ENCODE results near the gene DGKI.

The DGKI gene

GRCh38 chr7:137590071-137590755 is 256.6 kb downstream of the DGKI start:
- peak; percentile 8 for DNase-seq

GRCh38 chr7:137587326-137587725 is 259.4 kb downstream of the DGKI start:
- no peak for DNase-seq

DNA sequence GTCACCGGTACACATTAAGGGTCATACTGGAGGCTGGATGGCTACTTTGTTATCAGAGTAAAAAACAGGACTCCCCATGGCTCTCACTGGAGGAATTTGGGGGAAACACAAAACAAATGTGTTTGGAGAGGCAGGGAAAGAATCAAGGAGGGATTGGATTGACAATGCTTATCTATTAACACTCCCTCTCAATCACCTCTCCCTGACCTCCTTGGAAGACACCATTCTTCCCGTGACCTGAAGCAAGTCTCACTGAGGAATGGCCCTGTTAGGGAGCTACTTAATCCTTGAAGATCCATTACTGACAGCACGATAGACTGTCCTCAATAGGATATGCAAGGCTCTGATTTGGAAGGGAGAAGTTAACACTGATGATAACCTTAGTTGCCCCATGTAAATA is 261.2 kb downstream of the DGKI start:
- DNase-seq, result no peak

DNA sequence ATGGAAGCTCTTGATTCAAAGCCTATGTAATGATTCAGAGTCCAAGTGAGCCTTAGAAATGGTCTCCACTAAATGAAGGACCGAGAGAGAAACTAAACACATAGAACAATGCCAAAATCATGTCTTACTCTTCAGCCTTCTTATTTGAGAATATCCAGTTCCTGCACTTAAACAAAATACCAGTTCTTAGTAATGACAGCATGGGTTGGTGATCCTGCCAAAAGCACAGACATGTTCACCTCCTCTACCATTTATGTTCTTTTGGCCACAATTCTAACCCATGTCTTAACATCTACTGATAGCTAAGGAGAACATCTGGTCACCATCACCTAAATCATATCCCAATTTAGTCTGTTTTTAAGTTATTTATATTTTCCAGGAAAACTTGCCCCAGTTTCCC is 263.6 kb downstream of the DGKI start:
- DNase-seq, result no peak

GRCh38 chr7:137579913-137580640 is 266.7 kb downstream of the DGKI start:
- DNase-seq, result peak; percentile 93

DNA sequence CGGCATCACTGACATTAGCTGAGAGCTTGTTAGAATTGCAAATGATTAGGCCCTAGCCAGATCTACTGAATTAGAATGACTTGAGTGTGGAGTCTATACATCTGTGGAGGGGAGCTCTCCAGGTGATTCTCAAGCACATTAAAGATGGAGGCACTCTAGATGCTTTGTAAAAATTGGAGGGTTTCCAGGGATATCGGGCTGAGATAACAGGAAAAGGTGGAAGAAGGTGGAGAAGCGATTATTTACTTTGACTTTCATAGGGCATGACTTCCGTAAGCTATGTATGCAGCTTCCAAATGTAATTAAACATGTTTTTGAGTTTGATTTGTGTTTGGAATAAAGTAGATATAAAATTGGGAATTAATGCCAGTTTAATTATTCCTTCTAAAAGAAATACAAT is 268.2 kb downstream of the DGKI start:
- DNase-seq, result no peak

- DNase-seq, result peak; percentile 53
Measured at GRCh38 chr7:137577184-137577583, 269.6 kb downstream of the DGKI start.

GRCh38 chr7:137576481-137576880 is 270.3 kb downstream of the DGKI start:
- no peak for DNase-seq

GRCh38 chr7:137574812-137575211 is 272.0 kb downstream of the DGKI start:
- peak; percentile 26 for DNase-seq

DNA sequence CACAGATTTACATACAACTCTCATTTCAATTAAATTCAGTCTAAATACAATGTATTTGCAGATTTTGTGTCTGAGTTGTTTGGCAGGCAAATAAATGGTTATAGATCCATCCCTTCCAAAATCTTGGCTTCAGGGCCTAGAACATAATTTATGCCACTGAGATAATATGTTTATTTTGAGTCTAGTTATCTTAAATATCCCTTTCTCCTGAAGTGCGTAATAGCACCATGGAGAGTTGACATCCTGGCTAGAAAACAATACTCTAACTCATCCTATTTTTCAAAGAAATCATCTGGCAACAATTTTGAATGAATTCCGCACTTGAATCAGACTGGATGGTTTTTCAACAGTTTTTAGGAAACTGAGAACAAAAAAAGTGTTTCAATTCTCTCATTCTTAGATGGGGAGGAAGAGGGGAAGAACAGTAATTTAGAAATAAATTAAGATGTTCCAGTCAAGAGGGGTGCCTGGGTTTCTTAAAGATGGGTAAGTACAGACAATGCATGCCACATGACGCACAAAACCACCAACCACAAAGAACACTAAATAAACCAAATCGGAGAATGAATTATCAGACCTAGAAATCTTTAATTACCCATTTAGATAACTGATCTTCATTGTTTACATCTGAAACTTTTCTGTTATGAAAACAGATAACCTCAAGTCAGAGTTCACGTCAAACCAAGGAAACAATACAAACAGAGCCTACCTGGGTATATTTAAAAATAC is 274.6 kb downstream of the DGKI start:
- DNase-seq, result peak; percentile 18

- DNase-seq, result peak; percentile 11
Measured at GRCh38 chr7:137564677-137565076, 282.1 kb downstream of the DGKI start.

DNA sequence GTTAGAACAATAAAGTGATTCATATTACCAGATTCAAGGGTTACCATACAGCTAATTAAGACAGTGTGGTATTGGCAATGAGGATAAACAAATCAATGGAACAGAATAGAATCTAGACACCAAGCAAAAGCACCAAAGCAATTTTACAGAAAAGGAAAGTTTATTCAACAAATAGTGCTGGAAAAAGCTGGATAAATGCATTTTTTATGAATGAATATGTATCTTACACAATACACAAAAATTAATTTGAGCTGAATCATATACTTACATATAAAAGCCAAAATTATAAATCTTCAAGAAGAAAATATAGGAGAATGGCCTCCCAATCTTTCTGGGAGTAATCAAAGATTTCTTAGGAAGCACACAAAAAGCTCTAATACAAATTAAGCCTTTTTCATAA is 282.8 kb downstream of the DGKI start:
- peak; percentile 40 for DNase-seq

DNA sequence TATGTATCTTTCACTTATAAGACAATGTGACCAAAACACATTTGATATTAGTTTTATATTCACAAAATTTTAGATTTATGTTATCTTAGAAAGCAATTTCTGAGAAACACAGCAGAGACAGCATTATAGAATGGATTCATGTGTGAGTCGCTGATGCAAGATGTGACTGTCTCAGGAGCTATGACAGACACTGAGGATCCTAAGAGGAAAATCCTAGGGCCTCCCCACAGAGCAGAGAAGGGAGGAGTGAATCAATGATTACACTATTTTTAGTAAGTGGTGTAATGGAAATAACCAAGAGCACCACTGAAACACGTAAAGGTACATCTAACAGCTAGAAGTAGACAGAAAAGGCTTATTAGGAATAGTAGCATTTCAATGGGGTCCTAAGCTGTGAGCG is 299.3 kb downstream of the DGKI start:
- peak; percentile 70 for DNase-seq

DNA sequence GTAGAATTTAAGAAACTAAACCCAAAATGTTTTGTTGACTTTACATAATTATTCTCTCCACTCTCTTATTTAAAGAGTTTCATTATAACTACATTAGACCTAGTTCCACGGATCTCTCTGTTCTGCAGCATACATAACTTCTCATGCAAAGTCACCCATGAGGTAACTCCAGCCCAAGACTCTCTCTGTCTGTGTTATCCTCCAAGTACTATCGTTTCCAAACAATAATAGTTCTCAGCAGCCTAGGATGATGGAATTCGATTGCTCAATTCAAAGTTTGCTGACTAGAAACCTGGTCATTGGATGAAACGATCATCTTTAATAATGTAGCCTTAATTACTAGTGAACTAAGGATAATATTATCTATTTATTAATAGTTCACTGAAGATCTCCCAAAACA is 300.1 kb downstream of the DGKI start:
- peak; percentile 35 for DNase-seq

GRCh38 chr7:137546009-137546408 is 300.8 kb downstream of the DGKI start:
- no peak for DNase-seq

GRCh38 chr7:137545059-137545716 is 301.6 kb downstream of the DGKI start:
- no peak for DNase-seq

GRCh38 chr7:137544453-137545058 is 302.2 kb downstream of the DGKI start:
- DNase-seq, result no peak

GRCh38 chr7:137539111-137539715 is 307.6 kb downstream of the DGKI start:
- DNase-seq, result peak; percentile 92

GRCh38 chr7:137538361-137538762 is 308.4 kb downstream of the DGKI start:
- DNase-seq, result peak; percentile 89

DNA sequence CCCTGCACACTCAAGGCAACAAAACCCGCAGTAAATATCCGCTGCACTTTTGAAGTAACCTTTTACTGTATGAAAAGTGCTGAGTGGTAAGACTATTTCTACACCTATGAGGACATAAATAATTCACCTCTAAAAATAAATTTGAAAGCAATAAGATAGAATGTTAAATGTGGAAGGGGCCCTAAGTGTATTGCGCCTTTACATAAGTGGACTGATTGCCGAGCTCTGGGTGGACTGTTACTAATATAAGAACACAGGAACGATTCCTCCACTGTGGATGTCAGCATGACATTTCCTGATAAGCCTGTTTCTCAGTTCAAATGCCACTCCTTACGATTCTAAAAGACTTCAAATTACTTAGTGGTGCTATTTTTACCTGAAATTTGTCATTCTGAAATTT is 311.2 kb downstream of the DGKI start:
- DNase-seq, result no peak

DNA sequence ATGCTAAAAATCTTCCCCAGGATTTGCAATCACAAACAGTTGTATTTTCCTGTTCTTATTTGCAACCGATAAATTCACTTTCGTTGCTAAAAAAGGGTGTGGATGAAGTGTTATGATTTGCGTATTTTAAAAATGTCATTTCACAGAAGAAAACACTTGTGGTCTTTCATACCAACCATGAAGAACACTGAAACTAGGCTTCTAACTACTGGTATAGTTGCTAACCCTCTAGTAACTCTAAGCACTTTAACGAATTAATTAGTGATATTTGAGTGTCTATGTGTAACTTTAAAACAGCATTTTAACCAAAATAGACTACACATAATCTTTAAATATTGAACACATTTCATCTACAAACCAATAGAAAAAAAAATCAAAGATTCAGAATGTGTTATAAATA is 315.1 kb downstream of the DGKI start:
- DNase-seq, result no peak

- DNase-seq, result no peak
Measured at GRCh38 chr7:137527634-137528033, 319.1 kb downstream of the DGKI start.

- no peak for DNase-seq
Measured at GRCh38 chr7:137523171-137523570, 323.6 kb downstream of the DGKI start.
